Spinal cord (tissue), 10 donors: Measurements from ENCODE around the gene EBPL. TPM values are rescaled to one million over a fixed set of nuclear protein-coding genes. Genes with fewer than 3 reads are reported as not detected.
A peak's percentile ranks its signal among the peaks of the same experiment; 100 is the strongest.
"Not testable (repeated sequence)": the region's sequence is repeated elsewhere in the genome, so short reads cannot be mapped to it uniquely, and the experiment has no call there.

Experiments
- DNase-seq, 6 donors: peaks; one replicate each; pipeline versions ENCODE4 v3.0.0 to v3.0.0-alpha.2; 2013 to 2015; ENCODE audit warnings: low spot score in 6 of 6, low read depth in 4 of 6
- H3K27ac ChIP-seq: one replicate; pipeline ENCODE4 v1.5.1; 2013; ENCODE audit warnings: low read depth, low read length, control low read depth
- H3K27me3 ChIP-seq: one replicate; pipeline ENCODE4 v1.6.1; 2013; ENCODE audit warnings: low read length; ENCODE audit not compliant: control insufficient read depth, insufficient read depth
- H3K36me3 ChIP-seq: one replicate; pipeline ENCODE4 v1.6.1; 2013; ENCODE audit warnings: low read length; ENCODE audit not compliant: control insufficient read depth, insufficient read depth
- H3K4me1 ChIP-seq: one replicate; pipeline ENCODE4 v1.6.1; 2013; ENCODE audit warnings: low read length; ENCODE audit not compliant: control insufficient read depth, insufficient read depth
- H3K4me3 ChIP-seq: one replicate; pipeline ENCODE4 v1.5.1; 2013; ENCODE audit warnings: low read depth, low read length, control low read depth
- H3K9me3 ChIP-seq: one replicate; pipeline ENCODE4 v1.6.1; 2013; ENCODE audit warnings: low read length; ENCODE audit not compliant: control insufficient read depth, insufficient read depth
- WGBS: methylation state at CpG from one replicate; pipeline ENCODE4 v1.1.5; 2013; ENCODE audit warnings: missing lambda C conversion rate; ENCODE audit not compliant: insufficient coverage; 5-methylcytosine and 5-hydroxymethylcytosine counted together
- polyA plus RNA-seq, 2 donors: library from polyadenylated mRNA; unstranded; fragments of 120-200 nt; gene quantifications; one replicate each; pipeline ENCODE4 v1.2.1, GENCODE V29; 2013; ENCODE audit not compliant: insufficient read length in 2 of 2
- total RNA-seq, 2 donors: library from RNA; depleted of rRNA in 1 of 2; stranded (reverse); fragments of 120-200 nt in 1 of 2; fragments of >200 nt in 1 of 2; gene quantifications; one replicate each; pipeline versions ENCODE4 v1.2.3 to v1.2.4, GENCODE V29; 2013 to 2014
- donor health status: healthy.

Gene EBPL
- total and polyA plus RNA-seq, 4 donors, result 38.3 to 44.6 (median 43.2) TPM

DNA sequence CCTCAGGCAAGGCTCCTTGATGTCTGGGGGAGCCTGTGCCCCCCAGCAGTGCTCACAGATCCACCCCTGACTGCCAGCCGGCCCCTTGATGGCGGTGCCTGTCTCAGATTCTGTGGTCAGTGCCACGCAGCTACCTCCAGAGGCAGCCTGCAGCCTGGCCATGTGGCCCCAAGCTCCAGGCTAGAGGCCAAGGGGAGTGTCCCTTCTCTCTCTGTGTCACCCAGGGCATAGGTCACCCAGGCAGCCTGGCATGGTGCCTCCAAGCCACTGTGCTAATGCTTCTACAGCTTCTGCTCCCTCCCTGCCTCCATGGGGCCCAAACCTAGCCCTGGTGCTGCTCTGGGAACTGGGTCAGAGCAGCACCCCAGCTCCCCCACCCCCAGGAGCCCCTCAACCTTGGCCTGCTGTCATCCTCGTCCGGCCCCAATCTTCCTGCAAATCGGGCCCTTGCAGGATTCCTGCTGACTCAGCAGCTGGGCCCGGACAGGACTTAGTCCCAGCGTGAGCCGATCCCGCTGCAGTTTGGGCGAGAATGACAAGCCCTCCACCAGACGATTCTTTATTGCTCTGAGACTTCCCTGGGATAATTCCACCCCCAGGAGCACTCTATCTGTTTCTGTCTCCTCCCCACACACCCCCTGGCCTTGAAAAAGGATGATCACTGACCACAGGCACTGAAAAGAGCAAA is 65.8 kb downstream of the EBPL start:
- 58% methylated on average over 12 of the region's 12 CpGs for WGBS
- Histone ChIP-seq H3K27ac (no peak overlapping the region), H3K27me3 (no peaks in the 10 kb centered on the region)

DNA sequence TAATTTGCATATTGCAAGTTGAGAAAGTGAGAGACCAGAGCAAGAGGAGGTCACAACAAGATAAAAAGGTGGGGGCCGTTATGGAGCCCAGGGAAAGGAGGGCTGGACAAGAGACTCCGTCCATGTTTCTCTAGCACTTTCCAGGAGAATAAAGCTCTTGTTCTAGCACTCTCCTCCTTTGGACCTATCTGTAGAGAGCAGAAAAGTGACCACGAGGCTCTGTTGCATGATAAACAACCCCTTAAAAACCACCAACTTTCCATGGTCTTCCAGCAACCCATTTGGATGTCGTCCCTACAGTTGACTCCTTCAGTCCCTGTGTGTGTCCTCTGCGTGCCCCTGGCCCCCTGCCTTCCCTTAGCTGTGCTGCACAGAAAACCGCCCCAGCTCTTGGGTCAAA is 67.1 kb downstream of the EBPL start:
- WGBS, result 87% methylated on average over 4 of the region's 6 CpGs
- no peak for DNase-seq
- no peak overlapping the region for H3K4me3 ChIP-seq

More for the DNA sequence above, 65.8 kb downstream of the EBPL start:
- H3K9me3 ChIP-seq, result no peaks in the 10 kb centered on the region
- H3K4me3 ChIP-seq, result no peak overlapping the region
- H3K36me3 ChIP-seq, result no peaks in the 10 kb centered on the region
- no peak for DNase-seq
- peaks cover 13% of the 10 kb centered on the region for H3K4me1 ChIP-seq

DNA sequence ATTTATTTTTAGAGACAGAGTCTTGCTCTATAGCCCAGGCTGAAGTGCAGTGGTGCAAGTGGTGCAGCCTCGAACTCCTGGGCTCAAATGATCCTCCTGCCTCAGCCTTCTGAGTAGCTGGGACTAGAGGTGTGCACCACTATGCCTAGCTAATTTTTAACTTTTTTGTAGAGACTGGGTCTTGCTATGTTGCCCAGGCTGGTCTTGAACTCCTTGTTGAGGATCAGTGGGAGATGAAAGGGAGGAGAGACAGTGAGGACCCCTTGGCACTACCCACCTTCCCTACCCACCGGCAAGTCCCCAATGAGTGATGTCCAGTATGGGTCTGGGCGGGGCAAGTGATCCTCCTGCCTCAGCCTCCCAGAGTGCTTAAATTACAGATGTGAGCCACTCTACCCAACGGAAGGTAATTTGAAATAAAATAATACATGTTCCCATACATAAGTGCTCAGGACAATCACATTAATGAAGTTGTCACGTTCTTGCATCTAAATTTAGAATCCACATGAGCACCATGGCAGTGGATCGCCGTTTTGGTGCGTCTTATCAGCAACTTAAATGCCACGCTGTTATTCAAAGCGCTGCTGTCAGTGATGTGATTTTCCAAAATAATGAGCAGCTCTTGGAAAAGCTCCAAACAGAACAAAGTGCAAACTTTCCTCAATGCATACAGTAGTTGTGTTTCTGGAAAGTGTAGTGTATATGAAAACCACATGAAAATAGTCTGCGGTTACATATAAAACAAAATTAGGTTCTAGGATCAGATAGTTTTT is 68.9 kb downstream of the EBPL start:
- H3K9me3 ChIP-seq, result no peaks in the 10 kb centered on the region
- peaks cover 9% of the 10 kb centered on the region for H3K4me1 ChIP-seq
- 70% methylated on average over 4 of the region's 11 CpGs for WGBS
- DNase-seq, result peak in 1 of 6 donors; percentile 7
- H3K27ac ChIP-seq, result no peak overlapping the region
- H3K27me3 ChIP-seq, result no peaks in the 10 kb centered on the region
- H3K4me3 ChIP-seq, result no peak overlapping the region
- H3K36me3 ChIP-seq, result no peaks in the 10 kb centered on the region

More for the DNA sequence above, 67.1 kb downstream of the EBPL start:
- Histone ChIP-seq H3K27ac (no peak overlapping the region), H3K27me3 (no peaks in the 10 kb centered on the region), H3K36me3 (no peaks in the 10 kb centered on the region), H3K4me1 (peaks cover 16% of the 10 kb centered on the region), H3K9me3 (no peaks in the 10 kb centered on the region)

DNA sequence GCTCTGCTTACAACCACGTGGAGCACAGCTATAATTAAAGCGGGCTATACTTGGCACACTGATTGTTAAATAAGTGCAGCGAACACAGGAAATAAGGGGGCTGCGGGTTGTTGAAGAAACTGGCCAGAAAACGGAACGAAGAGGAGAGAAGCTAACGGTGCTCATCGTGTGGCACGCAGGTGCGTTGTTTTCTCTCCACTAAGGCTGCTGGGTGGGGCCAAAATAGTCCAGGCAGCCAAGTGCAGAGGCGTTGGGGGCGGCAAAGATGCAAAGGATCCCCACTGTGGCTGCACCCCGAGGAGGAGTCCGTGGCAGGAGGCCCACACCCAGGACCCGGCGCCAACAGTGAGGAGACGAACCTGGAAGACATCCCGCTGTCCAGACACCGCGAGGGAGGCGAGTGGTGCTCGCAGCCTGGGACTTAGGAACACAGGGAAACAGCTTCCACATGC is 71.1 kb downstream of the EBPL start:
- WGBS, result 81% methylated on average over 16 of the region's 22 CpGs
- Histone ChIP-seq H3K9me3 (no peaks in the 10 kb centered on the region), H3K36me3 (no peaks in the 10 kb centered on the region), H3K4me3 (no peak overlapping the region), H3K27ac (no peak overlapping the region), H3K27me3 (no peaks in the 10 kb centered on the region), H3K4me1 (peaks cover 4% of the 10 kb centered on the region)
- no peak for DNase-seq

DNA sequence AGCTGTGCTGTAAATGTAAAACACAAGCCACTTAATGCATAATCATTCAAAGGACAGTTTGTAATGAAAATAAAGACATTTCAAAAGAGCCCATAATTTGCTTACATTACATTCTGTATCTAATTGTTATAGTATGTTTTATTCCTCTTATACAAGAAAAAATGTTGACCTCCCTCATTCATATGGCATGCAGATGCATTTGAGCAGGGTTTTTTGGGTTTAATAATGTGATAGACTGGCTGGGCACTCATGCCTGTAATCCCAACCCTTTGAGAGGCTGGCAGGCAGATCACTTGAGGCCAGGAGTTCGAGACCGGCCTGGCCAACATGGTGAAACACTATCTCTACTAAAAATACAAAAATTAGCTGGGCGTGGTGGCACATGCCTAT is 74.6 kb downstream of the EBPL start:
- Histone ChIP-seq H3K9me3 (no peaks in the 10 kb centered on the region), H3K4me3 (no peak overlapping the region), H3K27ac (peak overlapping the region; percentile 33), H3K4me1 (peaks cover 4% of the 10 kb centered on the region), H3K36me3 (no peaks in the 10 kb centered on the region), H3K27me3 (no peaks in the 10 kb centered on the region)
- no peak for DNase-seq
- WGBS, result no CpG with 5 or more reads among the region's 3 CpGs

DNA sequence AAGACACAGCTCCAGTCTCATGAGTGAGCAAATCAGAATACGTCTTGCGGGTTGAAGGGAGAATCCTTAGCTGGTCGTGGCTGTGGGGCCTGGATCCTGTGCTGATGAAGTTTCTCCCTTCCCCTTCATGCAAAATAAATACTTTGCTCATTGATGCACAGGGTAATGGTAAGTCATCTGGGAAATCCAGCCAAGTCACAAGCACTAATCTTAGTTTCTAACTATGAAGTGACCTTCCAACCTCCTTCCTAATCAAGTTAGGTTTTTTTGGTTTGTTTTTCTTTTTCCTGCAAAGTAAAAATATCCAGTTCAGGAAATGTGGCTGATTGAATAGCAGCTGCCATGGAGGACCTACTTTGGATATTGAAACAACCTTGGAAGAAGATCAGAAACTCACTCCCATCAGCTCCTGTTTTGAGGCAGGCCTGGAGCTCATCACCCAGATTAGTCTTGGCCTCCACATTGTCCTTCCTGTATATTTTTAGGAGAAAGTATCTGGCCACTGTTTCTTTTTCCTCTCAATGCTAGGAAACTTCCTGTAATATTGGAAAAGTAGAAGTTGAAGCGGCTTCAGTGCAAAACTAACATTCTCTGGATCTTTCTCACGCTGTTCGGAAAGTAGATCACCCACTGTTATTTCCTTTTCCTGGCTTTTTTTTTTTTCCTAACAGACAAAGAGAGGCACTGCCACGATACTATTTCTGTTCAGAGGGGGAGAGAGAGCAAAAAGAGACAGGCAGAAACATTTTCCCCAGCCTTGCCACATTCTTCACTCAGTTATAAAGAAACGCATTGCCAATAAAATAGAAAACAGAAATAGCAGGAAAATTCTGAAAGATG is 75.2 kb downstream of the EBPL start:
- 100% methylated on average over 2 of the region's 8 CpGs for WGBS
- Histone ChIP-seq H3K4me3 (no peak overlapping the region), H3K4me1 (peaks cover 4% of the 10 kb centered on the region), H3K36me3 (no peaks in the 10 kb centered on the region), H3K27ac (peak overlapping the region; percentile 43), H3K9me3 (no peaks in the 10 kb centered on the region), H3K27me3 (no peaks in the 10 kb centered on the region)
- peak in 1 of 6 donors; percentile 40 for DNase-seq

DNA sequence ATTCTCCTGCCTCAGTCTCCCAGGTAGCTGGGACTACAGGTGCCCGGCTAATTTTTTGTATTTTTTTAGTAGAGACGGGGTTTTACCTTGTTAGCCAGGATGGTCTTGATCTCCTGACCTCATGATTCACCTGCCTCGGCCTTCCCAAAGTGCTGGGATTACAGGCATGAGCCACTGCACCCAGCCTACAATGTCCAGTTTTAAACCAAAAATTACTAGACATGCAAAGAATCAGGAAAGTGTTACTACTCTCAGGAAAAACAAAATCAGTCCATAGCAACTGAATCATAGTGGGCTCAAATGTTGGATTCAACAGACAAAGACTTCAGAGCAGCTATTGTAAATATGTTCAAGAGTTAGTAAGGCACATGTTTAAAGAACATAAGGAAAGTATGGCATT is 79.2 kb downstream of the EBPL start:
- H3K4me1 ChIP-seq, H3K27ac ChIP-seq, H3K27me3 ChIP-seq, H3K36me3 ChIP-seq, DNase-seq, H3K9me3 ChIP-seq, H3K4me3 ChIP-seq: not testable (repeated sequence)
- 83% methylated on average over 1 of the region's 3 CpGs for WGBS

Other genes starting within 250 kb of the EBPL start
- gene CAB39L, start 247.4 kb downstream of the EBPL start, total RNA-seq, result 10 to 100 TPM; 38.8 to 44.1 TPM
- gene CAB39L, start 247.4 kb downstream of the EBPL start, polyA plus RNA-seq, result 10 to 100 TPM; 31.8 to 34.2 TPM
- 10 to 100 TPM; 17.6 to 22.0 TPM for gene SETDB2, start 247.2 kb downstream of the EBPL start, total RNA-seq
- gene SETDB2, start 247.2 kb downstream of the EBPL start, polyA plus RNA-seq, result 10 to 100 TPM; 11.9 to 13.8 TPM
- gene PHF11, start 195.5 kb downstream of the EBPL start, total RNA-seq, result 10 to 100 TPM; 20.5 to 26.2 TPM
- gene PHF11, start 195.5 kb downstream of the EBPL start, polyA plus RNA-seq, result 10 to 100 TPM; 29.7 to 34.0 TPM
- gene RCBTB1, start 105.9 kb downstream of the EBPL start, total RNA-seq, result 10 to 100 TPM; 24.0 to 29.1 TPM
- 10 to 100 TPM; 39.7 to 47.6 TPM for gene RCBTB1, start 105.9 kb downstream of the EBPL start, polyA plus RNA-seq
- under 1 TPM; 0.44 to 0.79 TPM for gene ARL11, start 63.0 kb downstream of the EBPL start, total RNA-seq
- gene ARL11, start 63.0 kb downstream of the EBPL start, polyA plus RNA-seq, result under 1 TPM; 0.24 to 0.32 TPM
- 10 to 100 TPM; 33.9 to 57.4 TPM for gene KPNA3, start 101.2 kb upstream of the EBPL start, total RNA-seq
- gene KPNA3, start 101.2 kb upstream of the EBPL start, polyA plus RNA-seq, result 10 to 100 TPM; 45.3 to 58.2 TPM
- gene SPRYD7, start 244.9 kb upstream of the EBPL start, total RNA-seq, result 10 to 100 TPM in 1 of 2 donors, 1 to 10 TPM in 1; 7.4 to 17.6 TPM
- gene SPRYD7, start 244.9 kb upstream of the EBPL start, polyA plus RNA-seq, result 10 to 100 TPM; 25.5 to 26.5 TPM